T-helper 22 cell (primary cell): ENCODE measurements around the gene AMBRA1.

Source experiments
- DNase-seq: peaks from one replicate; pipeline ENCODE4 v3.0.0-alpha.2; 2020; ENCODE audit warnings: low read depth

The AMBRA1 gene

DNA sequence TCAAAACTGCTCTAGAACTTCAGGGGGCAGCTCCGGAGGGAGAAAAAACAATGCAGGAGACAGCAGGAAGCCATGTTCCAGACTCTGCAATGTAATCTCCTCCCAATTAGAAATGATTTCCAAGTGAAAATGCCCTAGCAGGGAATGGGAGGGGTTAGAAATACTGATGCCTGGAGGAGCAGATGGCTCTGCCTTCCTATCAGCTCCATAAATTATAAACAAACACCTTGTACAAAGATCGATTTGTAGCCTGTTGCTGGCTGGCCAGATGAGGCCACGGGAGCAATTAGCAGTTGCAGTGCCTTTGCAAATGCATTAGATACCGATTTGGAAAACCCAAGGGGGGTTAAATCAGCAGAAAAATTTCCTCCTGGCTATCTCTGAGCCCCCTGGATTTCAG is 155.6 kb downstream of the AMBRA1 start:
- DNase-seq: no peak

- DNase-seq: no peak
Observed at GRCh38 chr11:46437122-46437689, 156.6 kb downstream of the AMBRA1 start.

- DNase-seq: no peak
Observed at GRCh38 chr11:46436113-46436512, 157.7 kb downstream of the AMBRA1 start.

DNA sequence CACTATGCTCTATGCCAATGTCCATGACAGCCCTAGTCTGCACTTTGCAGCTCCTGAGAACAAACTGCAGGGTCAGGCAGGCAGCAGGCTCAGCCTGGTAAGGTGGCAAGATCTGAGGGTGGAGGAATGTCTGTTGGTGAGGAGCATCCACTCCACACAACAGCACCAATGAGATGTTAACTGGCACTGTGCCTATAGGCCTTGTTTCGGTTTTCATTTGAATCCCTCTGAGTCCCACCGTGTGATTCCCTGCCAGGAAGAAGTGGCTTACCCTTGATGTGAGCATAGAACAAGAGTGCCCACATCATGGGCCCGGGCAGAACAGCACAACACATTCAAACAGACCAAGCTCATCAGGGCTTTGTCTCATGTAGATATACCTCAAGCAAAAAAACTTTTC is 158.1 kb downstream of the AMBRA1 start:
- DNase-seq: no peak

- DNase-seq: no peak
Observed at GRCh38 chr11:46431211-46431610, 162.6 kb downstream of the AMBRA1 start.

- no peak for DNase-seq
Observed at GRCh38 chr11:46429717-46430116, 164.1 kb downstream of the AMBRA1 start.

GRCh38 chr11:46427364-46427763 is 166.5 kb downstream of the AMBRA1 start:
- no peak for DNase-seq

- no peak for DNase-seq
Observed at GRCh38 chr11:46426233-46426991, 167.4 kb downstream of the AMBRA1 start.

- DNase-seq: no peak
Observed at GRCh38 chr11:46422588-46422987, 171.2 kb downstream of the AMBRA1 start.

- DNase-seq: no peak
Observed at GRCh38 chr11:46421257-46421880, 172.5 kb downstream of the AMBRA1 start.

GRCh38 chr11:46420513-46420912 is 173.3 kb downstream of the AMBRA1 start:
- no peak for DNase-seq

- DNase-seq: no peak
Observed at GRCh38 chr11:46418751-46419150, 175.1 kb downstream of the AMBRA1 start.

- DNase-seq: no peak
Observed at GRCh38 chr11:46417711-46418110, 176.1 kb downstream of the AMBRA1 start.

- DNase-seq: no peak
Observed at GRCh38 chr11:46414879-46415278, 178.9 kb downstream of the AMBRA1 start.

- DNase-seq: no peak
Observed at GRCh38 chr11:46414466-46414796, 179.4 kb downstream of the AMBRA1 start.

- no peak for DNase-seq
Observed at GRCh38 chr11:46413760-46414465, 179.9 kb downstream of the AMBRA1 start.

DNA sequence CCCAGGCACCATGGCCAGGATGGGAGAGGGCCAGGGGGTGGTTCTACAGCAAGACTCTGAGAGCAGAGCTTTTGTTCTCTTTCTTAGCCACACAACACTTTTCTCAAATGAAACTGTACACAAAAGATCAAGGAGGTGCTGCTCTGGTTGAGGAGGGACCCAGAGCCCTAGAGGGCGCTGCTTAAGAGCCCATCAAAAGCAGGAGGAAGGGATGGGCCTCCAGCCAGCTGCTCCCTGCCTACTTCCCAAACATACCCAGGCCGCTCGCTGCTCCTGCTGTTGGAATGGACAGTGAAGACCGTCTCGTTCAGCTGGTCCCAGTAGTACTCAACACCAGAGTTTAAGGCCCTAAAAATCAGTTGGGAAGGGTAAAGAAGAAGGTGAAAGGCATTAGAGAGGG is 183.8 kb downstream of the AMBRA1 start:
- no peak for DNase-seq

DNA sequence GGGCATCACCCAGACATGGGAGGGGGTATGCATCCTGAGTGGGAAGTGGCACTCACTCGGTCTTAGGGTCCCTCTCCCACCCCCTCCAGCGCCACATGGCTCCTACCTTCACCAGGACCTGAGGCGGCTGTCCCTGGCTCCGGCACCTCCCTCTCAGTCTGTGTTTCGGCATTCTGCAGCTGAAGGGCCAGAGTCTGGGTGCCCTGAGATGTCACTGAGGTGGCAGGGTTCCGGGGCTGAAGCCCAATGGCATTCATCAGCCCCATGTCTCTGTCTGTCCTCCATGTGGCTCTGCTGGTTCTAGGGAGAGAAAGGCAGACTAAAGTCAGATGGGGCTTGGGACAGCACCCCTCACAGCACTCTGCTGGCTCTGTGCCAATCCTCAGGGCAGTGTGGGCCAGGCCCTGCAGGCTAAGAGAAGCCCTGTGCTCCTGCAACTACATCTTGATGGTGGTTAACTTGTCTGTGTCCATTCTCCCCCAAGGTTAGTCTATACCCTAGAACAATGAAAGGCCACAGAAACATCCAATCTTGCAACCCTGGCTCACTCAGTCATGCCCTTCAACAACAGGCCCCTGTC is 185.3 kb downstream of the AMBRA1 start:
- DNase-seq: no peak

- no peak for DNase-seq
Observed at GRCh38 chr11:46407635-46408034, 186.2 kb downstream of the AMBRA1 start.

GRCh38 chr11:46404476-46405017 is 189.3 kb downstream of the AMBRA1 start:
- DNase-seq: no peak

DNA sequence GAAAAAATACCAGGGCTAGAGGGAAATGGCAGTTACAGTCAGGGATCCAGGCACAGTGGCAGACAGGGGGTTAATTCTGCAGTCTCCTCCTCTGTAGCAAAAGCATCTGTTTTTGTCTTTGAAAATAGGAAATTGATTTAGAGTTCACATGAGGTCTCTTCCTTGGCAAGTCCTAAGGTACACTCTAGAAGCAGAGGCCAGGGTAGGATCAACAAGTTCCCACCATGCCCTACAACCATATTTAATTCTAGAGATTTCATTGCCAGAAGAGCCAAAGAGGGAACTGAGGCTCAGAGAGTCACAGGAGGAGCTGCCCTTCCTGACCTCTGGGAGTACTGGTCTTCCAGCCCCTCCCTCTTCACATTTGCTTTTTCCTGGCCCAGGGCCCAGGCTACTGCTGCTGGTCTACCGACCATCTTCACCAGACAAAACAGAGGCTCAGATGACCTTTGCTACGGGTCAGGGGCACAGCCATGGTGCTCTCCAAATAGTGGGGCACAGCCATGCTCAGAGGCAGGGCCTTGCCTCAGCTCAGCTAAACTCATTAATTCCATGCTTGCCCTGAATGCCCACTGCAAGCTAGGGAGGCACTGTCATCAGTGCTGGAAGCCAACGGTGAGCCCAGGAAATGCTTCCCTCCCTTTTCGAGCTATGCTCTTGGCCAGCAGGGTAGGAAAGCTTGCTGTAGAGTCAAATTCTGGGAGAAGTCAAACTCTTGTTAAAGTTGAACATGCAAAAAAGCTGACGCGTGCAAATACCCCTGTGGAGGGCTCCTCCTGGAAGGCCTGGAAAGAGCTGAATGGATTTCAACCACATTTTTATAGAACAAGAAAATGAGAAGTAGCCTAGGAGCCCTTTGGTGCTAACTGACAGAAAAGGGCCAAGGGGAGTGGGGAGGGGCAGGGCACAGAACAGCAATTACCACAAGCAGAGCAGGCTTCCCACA is 190.6 kb downstream of the AMBRA1 start:
- no peak for DNase-seq
